Measurements from ENCODE around the gene WDCP.
"Not testable (repeated sequence)": the region's sequence is repeated elsewhere in the genome, so short reads cannot be mapped to it uniquely, and the experiment has no call there.

The WDCP gene

DNA sequence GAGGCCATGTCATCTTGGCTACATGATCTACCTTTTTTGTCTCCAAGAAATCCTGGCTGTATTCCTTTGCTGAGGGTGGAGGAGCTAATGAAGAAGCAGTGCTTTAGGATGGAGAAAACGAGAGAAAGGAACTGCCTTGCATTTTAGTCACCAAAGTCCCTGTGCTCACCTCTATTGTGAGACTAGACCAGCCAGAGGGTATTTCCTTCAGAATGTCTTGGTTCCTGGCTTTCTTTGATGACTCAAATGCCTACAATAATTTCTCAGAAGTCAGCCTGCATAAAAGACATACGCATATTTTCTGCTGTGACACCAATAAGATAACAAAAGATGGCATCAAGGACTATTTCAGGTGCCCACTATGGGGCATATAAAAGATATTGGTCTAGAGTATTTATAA, 18.1 kb upstream of the WDCP start:
- no peak for DNase-seq (ENCODE audit: low spot score)

DNA sequence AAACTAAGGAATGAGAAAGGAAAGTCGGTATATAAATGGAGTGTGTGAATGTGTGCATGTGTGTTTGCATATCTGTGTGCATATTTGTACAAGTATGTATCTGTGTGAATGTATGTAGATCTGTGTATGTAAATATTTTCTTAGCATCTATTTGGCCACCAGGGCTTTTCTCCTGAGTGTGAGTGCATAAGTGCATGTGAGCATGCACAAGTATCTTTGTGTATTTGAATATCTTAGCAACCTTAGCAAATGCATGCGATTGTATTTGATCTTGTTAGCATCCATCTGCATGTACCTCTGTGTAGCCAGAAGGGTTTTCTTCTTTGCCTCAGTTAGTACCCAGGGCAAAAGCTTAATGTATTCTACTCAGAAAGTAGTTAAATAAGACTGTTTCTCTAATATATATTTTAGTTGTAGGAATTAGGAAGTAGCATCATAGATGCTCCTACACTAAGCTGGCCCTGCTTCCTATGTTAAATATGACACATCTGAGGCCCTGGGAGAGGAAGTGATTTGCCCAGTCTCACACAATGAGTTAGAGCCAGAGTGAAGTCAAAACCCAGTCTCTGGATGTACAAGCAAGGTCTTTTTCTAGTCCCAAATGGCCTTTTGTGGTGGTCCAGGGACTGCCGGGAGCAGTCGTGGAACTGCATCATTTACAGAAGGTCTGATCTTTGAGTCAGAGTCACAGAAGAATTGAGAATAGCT, 11.5 kb upstream of the WDCP start:
- DNase-seq (ENCODE audit: low spot score): no peak

DNA sequence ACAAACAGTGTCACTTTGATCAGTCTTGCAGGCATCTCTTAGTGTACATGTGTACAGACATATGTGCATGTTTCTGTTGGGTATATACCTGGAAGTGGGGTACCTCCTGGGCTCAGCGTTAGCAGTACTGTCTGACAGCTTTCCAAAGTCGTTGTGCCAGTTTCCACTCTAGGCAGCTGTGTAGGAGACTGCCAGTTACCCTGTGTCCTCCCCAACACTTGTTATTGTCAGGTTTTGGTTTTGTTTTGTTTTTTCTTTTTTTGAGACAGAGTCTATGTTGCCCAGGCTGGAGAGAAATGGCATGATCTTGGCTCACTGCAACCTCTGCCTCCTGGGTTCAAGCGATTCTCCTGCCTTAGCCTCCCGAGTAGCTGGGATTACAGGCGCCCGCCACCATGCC, 8.6 kb upstream of the WDCP start:
- DNase-seq (ENCODE audit: low spot score): no peak

DNA sequence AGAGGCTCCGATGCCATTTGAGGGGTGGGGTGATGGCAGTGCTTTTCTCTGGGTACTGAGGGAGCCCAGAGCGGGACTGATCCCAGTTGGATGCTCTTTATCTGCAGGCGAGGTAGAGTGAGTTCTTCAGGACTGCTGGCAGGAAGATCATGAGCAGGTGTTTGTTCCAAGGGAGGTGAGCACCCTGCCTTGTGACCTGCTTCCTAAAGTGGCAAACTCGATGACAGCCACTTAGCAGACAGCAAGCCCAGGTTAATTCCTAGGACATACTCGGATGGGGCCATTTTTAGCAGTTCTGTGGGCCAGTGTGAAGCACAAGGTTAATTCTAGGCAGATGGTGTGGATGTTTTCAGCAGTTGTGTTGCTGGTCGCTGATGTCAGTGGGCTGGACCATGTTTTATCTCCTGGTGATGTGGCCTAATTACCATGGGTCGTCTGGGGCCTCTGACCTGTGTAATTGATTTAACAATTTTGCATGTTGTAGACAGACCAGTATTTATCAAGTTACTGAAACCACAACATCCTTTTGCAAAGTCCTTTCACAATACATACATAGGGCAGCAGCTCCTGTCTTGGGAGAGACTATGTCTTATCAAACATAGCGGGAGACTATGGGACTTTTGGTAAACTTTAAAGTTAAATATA, 7.3 kb upstream of the WDCP start:
- DNase-seq (ENCODE audit: low spot score): no peak

DNA sequence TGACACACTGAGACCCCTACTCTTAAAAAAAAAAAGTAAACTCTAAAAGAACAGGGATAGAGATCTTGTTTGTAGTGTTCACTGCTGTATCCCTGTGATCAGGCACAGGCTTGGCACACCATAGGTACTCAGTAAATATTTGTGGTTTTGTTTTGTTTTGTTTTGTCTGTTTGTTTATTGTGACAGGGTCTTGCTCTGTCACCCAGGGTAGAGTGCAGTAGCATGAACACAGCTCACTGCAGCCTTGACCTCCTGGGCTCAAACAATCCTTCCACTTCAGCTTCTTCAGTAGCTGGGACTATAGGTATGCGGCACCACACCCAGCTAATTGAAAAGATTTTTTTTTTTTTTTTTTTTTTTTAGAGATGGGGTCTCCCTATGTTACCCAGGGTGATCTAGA, 5.8 kb upstream of the WDCP start:
- DNase-seq (ENCODE audit: low spot score): no peak

DNA sequence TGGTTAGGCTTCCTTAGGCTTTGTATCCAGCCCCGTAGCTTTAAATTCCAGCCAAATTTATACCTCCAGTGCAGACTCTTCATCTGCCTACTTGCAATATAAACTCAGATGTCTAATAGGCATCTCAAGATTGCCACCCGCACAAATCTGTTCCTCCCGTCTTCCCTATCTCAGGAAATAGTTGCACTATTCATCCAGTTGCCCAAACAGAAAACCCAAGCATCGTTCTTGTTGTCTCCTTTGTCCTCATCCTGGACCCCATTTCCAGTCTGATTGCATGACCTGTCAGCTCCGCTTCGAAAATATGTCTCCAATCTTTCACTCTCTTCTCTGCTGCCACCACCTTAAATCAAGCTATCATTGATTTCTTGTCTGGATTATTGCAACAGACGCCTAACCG, 4.6 kb upstream of the WDCP start:
- no peak for DNase-seq (ENCODE audit: low spot score)

DNA sequence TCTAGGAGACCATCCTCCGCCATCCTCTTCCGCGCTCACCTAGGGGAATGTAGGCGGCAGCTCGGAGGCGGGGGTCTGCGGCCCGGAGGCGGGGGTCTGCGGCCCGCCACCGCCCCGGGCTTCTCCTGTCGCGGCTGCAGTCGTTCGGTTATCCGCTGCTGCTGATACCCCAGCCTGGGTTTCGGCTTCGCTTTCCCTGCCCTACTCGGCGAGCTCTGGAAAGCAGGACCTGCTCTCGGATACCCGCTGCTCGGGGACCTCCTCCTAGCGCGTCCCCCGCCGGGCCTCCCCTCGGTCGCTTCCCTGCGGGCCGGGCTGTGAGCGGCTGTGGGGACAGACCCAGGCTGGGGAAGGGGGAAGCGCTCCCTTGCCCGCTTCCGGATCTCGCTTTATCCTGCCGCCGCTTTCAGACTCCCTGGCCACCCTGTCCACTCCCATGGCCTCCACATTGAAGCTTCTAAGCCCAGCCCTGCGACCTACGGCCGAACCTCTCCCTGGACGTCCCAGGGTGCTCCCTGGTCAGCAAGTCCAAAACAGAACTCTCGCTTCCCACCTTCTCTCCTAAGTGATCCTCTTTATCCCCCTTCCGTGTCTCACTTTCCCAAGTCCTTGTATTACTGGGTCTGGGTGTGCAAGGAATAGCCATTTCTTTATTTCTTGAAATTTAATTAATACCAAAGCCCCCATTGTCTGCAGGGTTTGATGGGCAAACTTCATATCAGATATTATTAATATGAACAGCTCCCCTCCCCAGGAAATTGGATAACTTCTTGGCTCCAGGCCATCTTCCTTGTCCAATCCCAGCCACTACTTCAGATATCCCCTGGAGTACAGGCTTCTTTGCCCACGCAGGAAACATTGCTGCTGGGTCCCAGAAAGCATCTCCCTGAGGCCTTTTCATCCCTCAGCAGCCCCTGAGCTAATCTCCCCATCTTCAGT, 3.1 kb upstream of the WDCP start:
- peak; percentile 76 for DNase-seq (ENCODE audit: low spot score)

DNA sequence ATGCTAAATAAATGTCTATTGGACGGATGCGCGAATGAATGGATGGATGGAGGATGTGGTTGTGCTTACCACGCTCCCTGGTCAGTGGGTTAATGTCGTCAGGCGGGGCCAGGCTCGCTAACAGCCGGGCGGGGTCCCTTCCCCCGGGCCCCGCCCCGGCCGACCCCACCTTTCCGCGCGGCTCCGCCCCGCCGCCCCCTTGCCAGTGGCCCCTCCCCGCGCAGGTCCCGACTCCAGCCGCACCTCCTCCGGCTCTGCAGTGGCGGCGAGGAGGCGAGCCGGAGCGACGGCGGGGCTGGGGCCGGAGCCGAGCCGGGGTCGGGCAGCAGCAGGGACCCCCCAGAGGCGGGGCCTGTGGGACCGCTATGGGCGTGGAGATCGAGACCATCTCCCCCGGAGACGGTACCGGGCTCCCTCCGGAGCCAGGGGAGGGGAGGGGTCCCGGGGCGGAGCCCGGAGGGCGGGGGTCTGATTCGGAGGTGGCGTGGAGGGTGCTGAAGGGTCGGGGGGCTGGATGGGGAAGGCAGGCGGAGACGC, 2.4 kb upstream of the WDCP start, which contains the start of gene FKBP1B:
TSS of gene FKBP1B (plus strand) at position 257 of the 537 bp plus-strand sequence. CDS start at position 366, 109 bp downstream.
- peak; percentile 72 for DNase-seq (ENCODE audit: low spot score)

DNA sequence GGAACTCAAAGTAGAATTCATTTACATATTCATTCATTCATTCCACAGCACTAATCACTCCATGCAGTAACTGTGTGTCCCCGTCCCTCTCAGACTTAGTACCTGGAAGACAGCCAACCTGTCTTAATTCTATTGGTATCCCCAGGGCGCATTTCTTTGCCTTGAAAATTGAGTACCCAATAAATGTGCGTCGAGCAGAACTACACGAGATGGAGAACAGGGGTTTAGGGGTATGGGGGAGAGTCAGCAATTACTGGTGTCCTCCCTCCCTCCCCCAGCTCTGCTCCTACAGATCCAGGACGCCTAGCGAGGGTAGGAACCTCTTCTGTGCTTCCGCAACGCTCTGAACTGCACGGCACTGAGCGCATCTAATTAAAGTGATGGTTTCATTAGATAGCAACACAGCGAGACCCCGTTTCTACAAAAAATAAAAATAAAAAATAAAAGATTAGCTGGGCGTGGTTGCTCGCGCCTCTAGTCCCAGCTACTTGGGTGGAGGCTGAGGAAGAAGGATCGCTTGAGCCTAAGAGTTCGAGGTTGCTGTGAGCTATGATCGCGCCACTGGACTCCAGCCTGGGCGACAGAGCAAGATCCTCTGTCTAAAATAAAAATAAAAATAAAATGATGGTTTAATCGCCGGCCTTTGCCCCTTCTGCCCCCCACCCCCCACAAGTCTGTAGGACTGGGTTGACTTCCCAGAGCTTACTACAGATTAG, 1.7 kb upstream of the WDCP start:
- DNase-seq (ENCODE audit: low spot score): no peak

DNA sequence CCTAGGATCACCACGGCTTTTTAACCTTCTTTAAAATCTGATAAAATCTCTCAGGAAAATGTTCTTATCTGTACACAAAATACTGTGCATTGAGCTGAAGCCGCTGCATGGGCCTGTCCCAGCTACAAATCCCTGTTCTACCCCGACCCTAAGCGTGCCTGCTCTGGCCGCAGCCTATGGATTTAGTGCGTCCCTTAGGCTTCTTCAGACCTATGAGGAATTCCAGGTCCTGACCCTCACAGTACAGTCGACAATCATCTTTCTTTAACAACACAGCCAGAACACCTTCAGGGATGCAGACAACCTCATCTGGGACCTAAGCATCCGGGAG, 477 bp upstream of the WDCP start:
- no peak for DNase-seq (ENCODE audit: low spot score)

DNA sequence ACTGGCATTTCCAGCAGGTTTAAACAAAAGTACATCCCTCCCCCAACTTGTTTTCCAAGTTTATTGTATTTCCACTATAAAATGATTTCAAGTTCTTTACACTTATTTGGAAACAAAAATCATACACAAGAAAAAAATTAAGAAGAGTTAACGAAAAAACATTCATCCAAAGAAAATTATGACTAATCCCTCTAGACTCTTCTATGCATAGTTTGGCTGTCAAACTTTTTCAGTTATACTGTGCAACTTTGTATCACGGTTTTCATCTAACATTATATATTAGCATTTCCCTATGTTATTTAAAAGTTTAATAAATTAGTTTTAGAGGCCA, 627 bp downstream of the WDCP start:
- DNase-seq (ENCODE audit: low spot score): no peak

DNA sequence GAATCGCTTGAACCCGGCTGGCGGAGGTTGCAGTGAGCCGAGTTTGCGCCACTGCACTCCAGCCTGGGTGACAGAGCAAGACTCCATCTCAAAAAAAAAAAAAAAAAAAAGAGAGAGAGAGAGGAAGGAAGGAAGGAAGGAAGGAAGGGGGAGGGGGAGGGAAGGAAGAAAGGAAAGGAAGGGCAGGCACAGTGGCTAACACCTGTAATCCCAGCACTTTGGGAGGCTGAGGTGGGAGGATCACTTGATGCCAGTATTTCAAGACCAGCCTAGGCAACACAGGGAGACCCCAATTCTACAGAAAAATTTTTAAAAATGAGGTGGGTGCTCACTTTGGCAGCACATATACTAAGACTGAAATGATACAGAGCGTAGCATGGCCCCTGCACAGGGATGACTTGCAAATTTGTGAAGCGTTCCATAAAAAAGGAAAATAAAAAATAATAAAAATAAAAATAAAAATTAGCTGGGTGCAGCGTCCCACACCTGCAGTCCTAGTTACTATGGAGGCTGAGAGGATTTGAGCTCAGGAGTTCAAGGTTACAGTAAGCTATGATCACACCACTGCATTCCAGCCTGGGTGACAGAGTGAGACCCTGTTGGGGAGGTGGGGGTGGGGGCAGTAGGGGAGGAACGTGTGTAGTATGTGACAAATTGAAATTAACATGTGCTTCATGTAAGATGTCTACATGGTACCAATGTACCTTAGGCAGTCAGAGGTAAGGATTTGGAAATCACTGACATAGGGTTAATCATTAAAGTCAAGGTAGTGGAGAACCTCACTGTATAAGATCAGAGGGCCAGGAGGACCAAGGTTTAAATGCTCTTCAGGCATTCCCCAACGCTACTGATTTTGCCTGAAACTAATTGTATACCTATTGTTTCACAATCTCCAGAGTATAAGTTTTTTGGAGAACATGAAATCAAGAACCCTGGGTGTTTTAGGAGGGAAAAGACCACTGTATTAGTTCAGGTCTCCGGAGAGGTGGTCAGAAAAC, 1.4 kb downstream of the WDCP start:
- no peak for DNase-seq (ENCODE audit: low spot score)

DNA sequence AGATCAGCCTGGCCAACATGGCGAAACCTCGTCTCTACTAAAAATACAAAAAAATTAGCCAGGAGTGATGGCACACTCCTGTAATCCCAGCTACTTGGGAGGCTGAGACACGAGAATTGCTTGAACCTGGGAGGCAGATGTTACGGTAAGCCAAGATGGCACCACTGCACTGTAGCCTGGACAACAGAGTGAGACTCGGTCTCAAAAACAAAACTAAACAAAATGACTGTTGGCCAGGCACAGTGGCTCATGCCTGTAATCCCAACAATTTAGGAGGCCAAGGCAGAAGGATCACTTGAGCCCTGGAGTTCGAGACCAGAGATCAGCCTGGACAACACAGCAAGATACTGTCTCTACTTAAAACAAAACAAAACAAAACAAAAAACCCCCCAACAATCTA, 4.1 kb downstream of the WDCP start:
- DNase-seq (ENCODE audit: low spot score): not testable (repeated sequence)

DNA sequence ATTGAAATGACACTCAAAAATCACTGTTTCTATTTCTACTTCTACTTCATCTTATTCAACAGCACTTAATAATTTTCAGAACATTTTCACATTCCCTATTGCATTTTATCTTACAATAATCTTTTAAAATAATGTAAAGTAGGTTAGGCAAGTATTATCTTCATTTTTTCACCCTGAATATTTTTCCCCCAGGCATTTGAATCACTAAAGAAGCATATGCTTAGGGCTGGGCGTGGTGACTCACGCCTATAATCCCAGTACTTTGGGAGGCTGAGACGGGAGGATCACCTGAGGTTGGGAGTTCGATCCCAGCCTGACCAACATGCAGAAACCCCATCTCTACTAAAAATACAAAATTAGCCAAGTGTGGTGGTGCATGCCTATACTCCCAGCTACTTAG, 6.7 kb downstream of the WDCP start:
- DNase-seq (ENCODE audit: low spot score): no peak

DNA sequence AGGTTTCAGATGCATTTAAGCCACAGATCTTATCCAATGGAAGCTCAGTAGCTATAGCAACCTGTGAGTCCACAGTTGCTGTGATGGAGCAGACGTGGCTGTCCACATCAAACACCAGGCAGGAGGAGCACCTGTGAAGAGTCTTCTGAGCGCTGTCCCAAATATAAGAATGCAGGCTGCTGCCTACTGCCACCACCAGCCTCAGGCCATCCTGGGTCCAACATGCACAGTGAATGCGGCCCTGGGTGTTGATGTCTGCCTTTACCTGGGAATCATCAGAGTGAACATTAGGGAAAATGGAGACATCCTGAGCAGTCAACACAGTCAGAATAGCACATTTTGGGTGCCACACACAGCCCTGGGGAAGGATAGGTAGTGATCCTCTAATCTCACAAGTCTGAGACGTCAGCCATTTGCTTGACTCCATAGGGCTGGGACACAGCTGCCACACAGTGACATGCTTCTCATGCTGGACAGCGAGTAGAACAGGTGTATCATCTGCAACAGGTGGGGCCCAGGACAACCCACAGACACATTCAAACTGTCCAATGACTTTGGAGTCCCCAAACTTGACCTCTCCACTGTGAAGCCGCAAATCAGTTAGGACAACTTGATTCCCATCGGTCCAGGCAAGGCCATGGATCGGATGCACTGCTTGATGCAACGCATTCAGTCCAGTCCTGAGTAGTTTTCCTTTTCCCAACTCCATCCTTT, 8.2 kb downstream of the WDCP start:
- DNase-seq (ENCODE audit: low spot score): no peak

DNA sequence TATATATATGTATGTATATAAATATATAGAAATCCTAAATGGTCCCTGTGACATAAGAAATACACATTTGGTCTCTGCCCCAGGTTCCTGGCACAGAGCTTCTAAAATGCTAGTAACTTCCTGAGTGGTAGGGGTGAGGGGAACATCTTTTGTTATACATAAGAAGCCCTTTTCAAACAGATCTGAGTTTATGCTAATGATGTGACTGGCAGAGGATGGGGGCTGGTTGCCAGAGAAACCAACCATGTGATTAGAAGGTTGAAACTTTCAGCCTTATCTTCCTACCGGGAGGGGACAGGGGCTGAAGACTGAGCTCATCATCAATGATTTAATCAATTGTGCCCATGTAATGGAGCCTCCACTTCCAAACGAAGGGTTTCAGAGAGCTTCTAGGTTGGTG, 21.0 kb downstream of the WDCP start:
- no peak for DNase-seq (ENCODE audit: low spot score)

DNA sequence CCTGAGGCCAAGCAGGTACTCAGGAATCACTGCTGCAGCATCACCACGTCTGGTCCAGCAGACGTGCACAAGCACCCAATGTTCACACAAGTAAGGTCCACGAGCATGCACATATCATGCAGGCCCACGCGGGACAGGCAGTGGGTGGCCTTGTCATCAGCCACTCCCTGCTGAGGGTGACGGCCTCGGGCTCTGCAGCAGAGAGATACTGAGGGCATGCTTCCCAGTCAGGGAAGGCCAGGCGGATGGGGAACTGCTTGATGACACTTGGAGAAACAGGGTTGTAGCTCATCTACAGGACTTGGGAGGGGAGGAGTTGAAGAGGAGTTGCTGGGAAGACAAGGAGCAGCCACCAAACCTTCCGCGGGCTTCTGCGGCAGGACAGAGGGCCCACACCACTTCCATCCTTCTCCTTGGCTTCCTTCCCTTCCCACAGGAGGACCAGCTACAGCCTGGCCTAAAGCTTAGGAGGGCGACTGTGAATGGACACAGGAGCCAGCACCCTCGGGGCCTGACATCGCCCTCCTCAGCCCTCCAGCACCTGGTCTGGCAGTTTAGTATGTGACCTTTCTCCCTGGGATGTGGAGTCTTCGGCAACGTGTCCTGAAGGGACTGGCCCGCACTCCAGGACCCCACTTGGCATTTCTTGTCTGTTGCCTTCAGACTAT, 22.1 kb downstream of the WDCP start:
- DNase-seq (ENCODE audit: low spot score): no peak

DNA sequence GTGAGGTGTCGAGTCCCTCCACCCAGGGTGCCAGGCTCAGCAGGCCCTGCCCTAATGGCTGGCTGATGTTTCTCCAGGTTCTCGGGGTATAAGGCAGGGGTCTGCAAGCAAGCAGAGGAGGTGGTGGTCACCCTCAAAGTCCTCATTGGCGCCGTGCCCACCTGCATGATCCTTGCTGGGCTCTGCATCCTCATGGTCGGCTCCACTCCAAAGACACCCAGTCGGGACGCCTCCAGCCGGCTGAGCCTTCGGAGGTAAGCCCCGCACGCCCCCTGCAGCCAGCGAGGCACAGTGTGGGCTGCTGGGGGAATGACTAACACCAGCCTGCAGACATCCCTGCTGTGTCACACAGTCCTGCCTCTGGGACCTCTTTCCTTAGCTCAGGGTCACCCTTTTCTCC, 23.2 kb downstream of the WDCP start:
- DNase-seq (ENCODE audit: low spot score): no peak

DNA sequence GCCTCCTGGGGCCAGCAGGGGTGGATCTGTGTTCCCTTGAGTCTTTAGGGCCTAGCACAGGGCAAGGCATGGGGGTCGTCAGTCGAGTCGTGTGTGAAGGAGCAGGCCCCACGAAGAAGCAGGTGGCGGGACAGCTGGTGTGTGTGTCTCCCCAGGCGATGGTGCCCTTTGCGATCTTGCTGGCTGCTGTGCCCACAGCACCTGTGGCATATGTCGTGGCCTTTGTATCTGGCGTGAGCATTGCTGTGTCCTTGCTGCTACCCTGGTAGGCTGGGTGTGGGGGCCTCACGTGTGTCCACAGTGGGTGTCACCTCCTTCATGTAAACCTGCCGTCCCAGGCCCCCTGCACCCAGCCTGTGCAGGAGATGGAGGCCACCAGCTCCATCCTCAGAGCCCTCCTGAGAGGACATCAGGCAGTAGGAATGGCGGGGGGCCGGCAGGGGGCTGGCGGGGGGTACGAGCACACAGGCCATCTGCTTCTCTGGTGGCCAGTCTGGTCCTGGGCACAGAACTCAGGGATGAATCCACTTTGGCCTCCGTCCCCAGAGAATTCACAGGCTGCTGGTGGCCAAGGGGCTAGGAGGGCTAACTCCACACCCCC, 24.1 kb downstream of the WDCP start:
- DNase-seq (ENCODE audit: low spot score): no peak

Measured in left forelimb (tissue), 1 donor.